Measurements from ENCODE around the gene APBB2. TPM values are rescaled to one million over a fixed set of nuclear protein-coding genes. Genes with fewer than 3 reads are reported as not detected.

The APBB2 gene
- total RNA-seq, 3 donors from 2014 or later (not counting 1 experiment from before 2014, with no cell fraction given) = 0.38 to 0.48 TPM; not detected in 1

GRCh38 chr4:40916218-40916555 is 298.2 kb downstream of the APBB2 start:
- Histone ChIP-seq H3K27ac (ENCODE audit: low read length) (no peak overlapping the region), H3K9me3 (ENCODE audit: control insufficient read depth, insufficient read depth, low read length) (no peaks in the 10 kb centered on the region), H3K4me1 (ENCODE audit: control insufficient read depth, insufficient read depth, low read length) (no peaks in the 10 kb centered on the region), H3K36me3 (ENCODE audit: control insufficient read depth, insufficient read depth, low read length) (no peaks in the 10 kb centered on the region), H3K4me3 (ENCODE audit: low read length) (no peak overlapping the region), H3K27me3 (ENCODE audit: control insufficient read depth, insufficient read depth, low read length) (no peaks in the 10 kb centered on the region)
- TF ChIP-seq, protein P1, sequence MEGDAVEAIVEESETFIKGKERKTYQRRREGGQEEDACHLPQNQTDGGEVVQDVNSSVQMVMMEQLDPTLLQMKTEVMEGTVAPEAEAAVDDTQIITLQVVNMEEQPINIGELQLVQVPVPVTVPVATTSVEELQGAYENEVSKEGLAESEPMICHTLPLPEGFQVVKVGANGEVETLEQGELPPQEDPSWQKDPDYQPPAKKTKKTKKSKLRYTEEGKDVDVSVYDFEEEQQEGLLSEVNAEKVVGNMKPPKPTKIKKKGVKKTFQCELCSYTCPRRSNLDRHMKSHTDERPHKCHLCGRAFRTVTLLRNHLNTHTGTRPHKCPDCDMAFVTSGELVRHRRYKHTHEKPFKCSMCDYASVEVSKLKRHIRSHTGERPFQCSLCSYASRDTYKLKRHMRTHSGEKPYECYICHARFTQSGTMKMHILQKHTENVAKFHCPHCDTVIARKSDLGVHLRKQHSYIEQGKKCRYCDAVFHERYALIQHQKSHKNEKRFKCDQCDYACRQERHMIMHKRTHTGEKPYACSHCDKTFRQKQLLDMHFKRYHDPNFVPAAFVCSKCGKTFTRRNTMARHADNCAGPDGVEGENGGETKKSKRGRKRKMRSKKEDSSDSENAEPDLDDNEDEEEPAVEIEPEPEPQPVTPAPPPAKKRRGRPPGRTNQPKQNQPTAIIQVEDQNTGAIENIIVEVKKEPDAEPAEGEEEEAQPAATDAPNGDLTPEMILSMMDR (IDR thresholded peaks at IDR 0.05) = no peak
- DNase-seq (no peak), ATAC-seq (no peak)
- WGBS (ENCODE audit: insufficient coverage) = 98% methylated on average over 2 of the region's 2 CpGs
- Mint-ChIP-seq H3K4me1 (no peaks in the 10 kb centered on the region), H3K27me3 (ENCODE audit: low read depth in 2 of 2) (peaks cover 0 to 6% of the 10 kb centered on the region in 2 donors), H3K36me3 (no peaks in the 10 kb centered on the region), H3K4me3 (no peak overlapping the region), H3K27ac (no peak overlapping the region), H3K9me3 (peaks cover 0 to 2% of the 10 kb centered on the region in 2 donors)
- intact Hi-C loops (cut with micrococcal nuclease) = no loop called here

DNA sequence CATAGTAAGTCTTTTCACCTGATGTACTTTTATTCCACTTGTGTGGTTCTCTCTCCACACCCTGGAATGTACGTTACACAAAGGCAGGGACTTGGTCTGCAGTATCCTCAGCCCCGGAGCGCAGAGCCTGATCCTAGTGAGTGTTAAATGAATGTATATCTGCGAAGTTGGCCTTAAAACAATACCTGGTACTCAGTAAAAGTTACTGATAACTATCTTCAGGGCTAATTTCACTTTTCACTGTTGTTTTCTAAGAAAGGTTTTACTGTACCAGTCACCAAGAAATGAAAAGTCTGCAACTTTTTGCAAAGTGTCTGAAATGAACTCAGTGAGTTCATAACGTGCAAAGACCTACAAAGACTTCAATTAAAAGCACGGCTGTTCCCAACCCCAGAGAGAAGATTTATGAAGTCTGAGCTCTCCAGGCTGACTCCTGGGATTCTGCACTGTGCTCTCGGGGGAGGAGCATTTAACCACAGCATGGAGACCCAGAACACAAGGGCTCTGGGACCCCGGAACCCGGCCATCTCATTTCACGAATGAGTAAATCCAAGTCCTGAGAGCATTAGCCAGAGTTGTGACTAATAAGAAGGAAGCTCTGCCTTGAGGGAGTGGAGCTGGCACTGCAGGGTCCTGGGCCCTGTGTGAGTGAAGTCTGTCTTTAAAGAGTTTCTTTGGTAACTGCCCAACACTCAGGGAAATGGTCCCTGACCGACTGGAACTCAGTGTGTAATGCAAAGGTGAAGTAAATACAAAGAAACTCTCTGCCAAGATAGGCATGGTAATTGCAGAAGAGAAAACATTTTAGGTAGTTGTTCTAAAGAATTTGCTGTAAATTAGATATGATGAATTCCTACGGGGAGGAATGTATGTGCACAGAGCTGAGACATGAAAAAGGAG is 298.8 kb downstream of the APBB2 start:
- ATAC-seq = no peak
- no peak overlapping the region for H3K27ac ChIP-seq (ENCODE audit: low read length)
- H3K9me3 Mint-ChIP-seq = peaks cover 0 to 2% of the 10 kb centered on the region in 2 donors

DNA sequence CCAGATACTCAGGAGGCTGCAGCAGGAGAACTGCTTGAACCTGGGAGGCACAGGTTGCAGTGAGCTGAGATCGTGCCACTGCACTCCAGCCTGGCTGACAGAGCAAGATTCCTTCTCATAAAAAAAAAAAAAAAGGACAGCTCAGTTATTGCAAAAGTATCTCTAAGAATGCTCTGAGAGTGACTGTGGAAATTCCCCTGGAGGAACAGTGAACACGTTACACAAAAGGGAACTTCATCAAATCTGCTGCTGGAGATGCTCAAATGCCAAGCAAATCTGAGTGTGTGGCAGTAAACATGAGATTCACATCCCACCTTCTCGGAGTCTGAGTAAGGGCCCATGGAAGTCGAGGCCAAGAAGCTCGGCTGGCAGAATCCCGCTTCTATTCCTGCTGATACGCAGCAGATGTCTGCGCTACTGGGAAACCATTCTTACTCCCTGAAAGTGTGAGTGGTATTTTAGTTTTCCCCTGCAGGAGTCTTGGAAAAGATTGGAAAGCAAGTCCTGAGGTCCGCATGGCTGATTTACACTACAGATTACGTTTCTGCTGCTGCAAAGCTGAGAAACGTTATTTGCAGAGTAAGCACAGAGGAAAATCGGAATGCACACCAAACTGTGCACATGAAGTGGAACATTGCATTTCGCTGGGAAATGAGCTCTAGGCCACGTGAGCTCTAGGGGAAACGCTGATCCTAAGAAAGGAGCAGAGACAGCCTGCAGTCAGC is 301.7 kb downstream of the APBB2 start:
- DNase-seq (no peak), ATAC-seq (no peak)
- Mint-ChIP-seq H3K4me3 (no peak overlapping the region), H3K9me3 (peaks cover 0 to 2% of the 10 kb centered on the region in 2 donors), H3K27me3 (ENCODE audit: low read depth in 2 of 2) (peaks cover 3 to 6% of the 10 kb centered on the region in 2 donors), H3K36me3 (no peaks in the 10 kb centered on the region), H3K4me1 (peaks cover 0 to 18% of the 10 kb centered on the region in 2 donors), H3K27ac (no peak overlapping the region)
- no peak overlapping the region for H3K27ac ChIP-seq (ENCODE audit: low read length)
- no peaks in the 10 kb centered on the region for H3K36me3 ChIP-seq (ENCODE audit: control insufficient read depth, insufficient read depth, low read length)
- H3K4me3 ChIP-seq (ENCODE audit: low read length) = no peak overlapping the region
- 92% methylated on average over 15 of the region's 15 CpGs for WGBS (ENCODE audit: insufficient coverage)
- TF ChIP-seq, protein P1 (IDR thresholded peaks at IDR 0.05) = no peak
- intact Hi-C loops (cut with micrococcal nuclease) = no loop called here
- no peaks in the 10 kb centered on the region for H3K9me3 ChIP-seq (ENCODE audit: control insufficient read depth, insufficient read depth, low read length)
- H3K27me3 ChIP-seq (ENCODE audit: control insufficient read depth, insufficient read depth, low read length) = no peaks in the 10 kb centered on the region
- no peaks in the 10 kb centered on the region for H3K4me1 ChIP-seq (ENCODE audit: control insufficient read depth, insufficient read depth, low read length)

More for the DNA sequence above, 298.8 kb downstream of the APBB2 start:
- peaks cover 0 to 6% of the 10 kb centered on the region in 2 donors for H3K27me3 Mint-ChIP-seq (ENCODE audit: low read depth in 2 of 2)
- 85% methylated on average over 12 of the region's 12 CpGs for WGBS (ENCODE audit: insufficient coverage)
- no peaks in the 10 kb centered on the region for H3K36me3 Mint-ChIP-seq
- Histone ChIP-seq H3K9me3 (ENCODE audit: control insufficient read depth, insufficient read depth, low read length) (no peaks in the 10 kb centered on the region), H3K27me3 (ENCODE audit: control insufficient read depth, insufficient read depth, low read length) (no peaks in the 10 kb centered on the region), H3K4me3 (ENCODE audit: low read length) (no peak overlapping the region), H3K36me3 (ENCODE audit: control insufficient read depth, insufficient read depth, low read length) (no peaks in the 10 kb centered on the region), H3K4me1 (ENCODE audit: control insufficient read depth, insufficient read depth, low read length) (no peaks in the 10 kb centered on the region)
- TF ChIP-seq, protein P1 (IDR thresholded peaks at IDR 0.05) = no peak
- H3K27ac Mint-ChIP-seq = no peak overlapping the region
- DNase-seq = no peak
- intact Hi-C loops (cut with micrococcal nuclease) = no loop called here
- no peak overlapping the region for H3K4me3 Mint-ChIP-seq
- H3K4me1 Mint-ChIP-seq = no peaks in the 10 kb centered on the region

All from natural killer cell (primary cell).